HG03460 (cell line): ENCODE measurements around the gene POLA2.

Source experiments
- ATAC-seq: cut with Tn5 transposase; IDR thresholded peaks from one replicate; pipeline ENCODE4 v1.9.1; 2021; ENCODE audit not compliant: unreplicated experiment

POLA2 gene

GRCh38 chr11:65305501-65306268 lies 43.9 kb downstream of the POLA2 start:
- ATAC-seq, result no peak

GRCh38 chr11:65307298-65308229 lies 45.8 kb downstream of the POLA2 start:
- no peak for ATAC-seq

DNA sequence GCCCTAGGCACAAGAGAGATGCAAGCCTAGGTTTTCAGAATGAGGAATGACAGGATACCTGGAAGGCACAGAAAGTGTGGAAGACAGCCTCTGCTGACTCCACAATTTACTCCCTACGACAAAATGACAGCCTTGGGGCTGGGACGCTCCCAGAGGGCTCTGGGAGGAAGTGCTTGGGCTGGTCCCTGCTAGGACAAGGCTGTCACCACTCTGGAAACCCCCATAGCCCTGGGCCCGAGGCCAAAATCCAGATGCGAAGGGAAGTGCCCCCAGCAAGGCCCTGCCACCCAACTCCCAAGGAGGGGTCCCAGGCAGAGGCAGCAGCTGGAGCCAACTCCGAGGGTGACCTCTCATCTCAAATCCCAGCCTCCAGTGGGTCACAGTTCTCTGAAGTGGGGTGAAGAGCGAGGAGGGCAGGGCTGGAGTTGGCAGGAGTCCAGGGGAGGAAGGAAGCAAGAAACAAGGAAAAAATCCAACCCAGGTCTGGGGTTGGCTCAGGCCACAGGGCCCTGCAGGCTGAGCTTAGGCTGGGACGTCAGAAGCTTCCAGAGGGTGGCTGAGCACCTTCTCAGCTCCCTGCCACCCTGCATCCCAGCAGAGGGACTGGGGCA lies 46.6 kb downstream of the POLA2 start:
- ATAC-seq, result no peak

DNA sequence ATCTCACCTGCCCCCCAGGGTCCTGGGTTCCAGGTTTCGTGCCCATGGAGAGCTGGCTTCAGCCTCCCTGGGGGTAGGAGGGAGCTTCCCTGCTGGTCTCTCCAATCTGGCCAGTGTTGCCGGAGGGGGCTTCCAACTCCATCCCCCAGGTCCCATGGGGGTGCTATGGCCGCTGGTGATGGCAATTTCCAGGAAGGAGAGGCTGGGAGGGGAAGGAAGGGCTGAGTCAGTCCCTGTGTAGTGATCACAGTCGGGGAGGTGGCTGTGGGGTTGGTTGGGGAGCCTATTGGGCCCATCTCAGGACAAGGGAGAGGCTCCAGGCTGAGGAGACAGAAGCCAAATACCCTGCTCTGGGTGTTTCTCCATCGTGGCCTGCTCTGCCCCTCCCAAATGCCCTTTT lies 47.2 kb downstream of the POLA2 start:
- no peak for ATAC-seq

GRCh38 chr11:65310215-65310614 lies 48.5 kb downstream of the POLA2 start:
- no peak for ATAC-seq

DNA sequence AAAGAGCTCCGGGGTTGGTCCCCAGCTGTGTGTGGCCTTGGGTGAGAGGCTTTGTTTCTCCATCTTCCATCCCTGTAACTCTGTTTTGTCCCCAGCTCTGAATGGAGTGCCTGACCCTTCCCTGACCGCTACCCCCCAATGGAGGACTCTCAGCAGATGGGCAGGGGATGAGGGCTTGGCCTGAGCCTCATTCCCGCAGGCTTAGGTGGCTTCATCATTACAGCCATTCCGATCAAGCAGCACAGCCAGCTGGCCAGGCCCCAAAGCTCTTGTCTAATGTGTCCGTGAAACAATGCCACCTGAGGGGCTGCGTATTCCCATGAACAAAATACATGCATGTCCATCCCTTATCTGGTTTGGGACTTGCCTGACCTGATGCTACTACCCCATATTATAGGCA lies 49.0 kb downstream of the POLA2 start:
- no peak for ATAC-seq

DNA sequence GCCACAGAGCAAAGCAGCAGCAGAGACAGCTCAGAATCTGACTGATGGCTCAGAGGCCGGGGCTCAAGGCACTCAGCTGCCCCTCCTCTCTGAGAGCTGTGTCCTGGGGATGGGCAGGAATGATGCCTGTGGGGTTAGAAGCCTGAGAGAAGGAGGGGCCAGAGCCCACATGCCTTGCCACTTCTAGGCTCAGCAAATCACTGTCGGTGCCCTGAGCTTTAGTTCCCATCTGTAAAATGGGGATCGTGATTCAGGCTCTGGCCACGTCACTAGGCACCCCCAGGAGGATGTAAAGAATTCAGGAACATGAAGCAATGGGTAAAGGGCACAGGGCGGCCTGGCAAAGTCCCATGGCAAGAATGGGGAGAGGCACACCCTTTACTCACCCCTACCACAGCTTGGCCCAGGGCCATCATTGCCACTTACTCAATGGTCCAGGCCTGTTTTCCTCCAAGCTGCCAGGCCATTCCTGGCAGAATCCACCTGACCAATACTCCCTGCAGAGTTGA lies 49.5 kb downstream of the POLA2 start:
- no peak for ATAC-seq

DNA sequence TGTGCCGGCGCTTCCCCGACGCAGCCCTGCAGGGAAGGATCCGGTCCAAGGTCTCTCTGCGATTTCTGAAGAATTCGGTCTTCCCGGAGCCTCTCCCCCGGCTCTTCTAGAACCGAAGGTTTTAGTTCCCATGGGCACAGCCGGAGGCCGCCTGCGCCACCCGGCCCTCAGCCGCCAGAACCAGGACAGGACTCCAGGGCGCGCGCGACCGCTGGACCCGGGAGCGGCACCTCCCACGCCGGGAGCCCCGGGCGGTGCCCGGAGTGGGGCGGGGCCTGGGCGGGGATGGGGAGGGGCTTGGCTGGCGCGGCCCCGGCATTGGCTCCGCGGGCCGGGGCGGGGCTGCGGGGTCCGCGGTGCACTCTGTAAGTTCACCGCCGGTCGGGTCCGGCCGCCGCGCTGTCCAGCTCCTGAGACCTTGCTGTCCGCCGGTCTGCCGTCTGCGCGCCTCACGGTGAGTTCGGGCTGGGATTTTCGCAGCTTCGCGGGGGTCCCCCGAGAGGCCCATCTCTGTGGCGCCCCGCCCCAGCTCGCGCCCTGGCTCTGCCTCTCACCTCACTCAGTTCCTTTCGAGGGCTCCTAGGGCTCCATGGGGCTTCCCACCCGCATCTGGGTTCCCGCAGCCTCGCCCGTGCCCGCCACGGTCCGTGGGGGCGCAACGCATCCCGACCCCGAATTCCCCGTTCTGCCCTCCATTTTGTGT lies 52.9 kb downstream of the POLA2 start, which contains the start of gene CDC42EP2:
Gene CDC42EP2, plus strand, starts transcription at position 366 of the 703 bp plus-strand sequence. CDS start 6,033 bp downstream, outside the sequence.
- ATAC-seq, result peak; percentile 77

DNA sequence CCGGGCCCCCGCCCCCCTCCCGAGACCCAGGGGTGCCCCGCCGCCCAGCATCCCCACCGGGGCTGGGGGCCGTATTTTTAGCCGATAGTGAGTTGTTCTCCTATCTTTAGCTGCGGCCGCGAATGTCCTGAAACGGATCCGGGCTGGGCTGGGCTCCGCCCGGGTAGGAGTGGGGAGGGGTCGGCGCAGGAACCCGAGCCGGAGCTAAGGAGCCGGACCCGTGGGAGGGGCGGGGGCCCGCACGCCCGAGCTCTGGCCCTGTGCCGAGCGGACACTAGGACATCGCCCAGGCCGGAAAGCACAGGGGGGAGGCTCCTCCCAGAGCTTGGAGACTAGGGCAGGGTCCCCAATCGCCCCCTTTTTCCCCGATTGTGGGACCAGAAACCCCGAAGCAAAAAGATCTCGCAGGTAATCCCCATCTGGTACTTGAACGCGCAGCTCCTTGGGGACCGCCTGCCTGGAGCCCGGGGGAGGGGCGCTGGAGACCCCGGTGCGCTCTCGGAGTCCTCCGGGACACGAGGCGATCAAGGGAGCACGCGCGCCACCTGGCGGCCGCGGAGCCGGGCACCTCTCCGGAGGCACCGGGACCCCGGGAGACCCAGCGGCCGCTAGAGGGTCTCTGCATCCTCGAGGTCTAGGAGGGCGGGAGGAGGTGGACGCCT lies 53.6 kb downstream of the POLA2 start:
- peak; percentile 44 for ATAC-seq

DNA sequence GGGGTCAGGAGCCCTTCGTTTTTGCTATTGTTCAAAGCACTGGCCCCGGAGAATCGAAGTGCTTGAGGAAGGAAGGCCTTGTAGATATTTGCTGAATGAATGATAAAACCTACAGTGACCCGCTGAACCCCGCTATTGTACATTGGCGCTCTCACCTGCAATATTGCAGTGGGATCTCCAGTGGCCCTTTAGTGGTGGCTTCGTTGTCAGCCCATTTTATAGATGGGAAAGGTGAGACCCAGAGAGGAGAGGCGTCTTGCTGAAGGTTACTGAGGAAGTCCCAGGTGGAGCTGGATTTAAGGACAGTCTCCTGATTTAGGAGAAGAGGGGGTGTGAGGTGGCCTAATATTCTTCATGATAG lies 54.1 kb downstream of the POLA2 start:
- ATAC-seq, result no peak

DNA sequence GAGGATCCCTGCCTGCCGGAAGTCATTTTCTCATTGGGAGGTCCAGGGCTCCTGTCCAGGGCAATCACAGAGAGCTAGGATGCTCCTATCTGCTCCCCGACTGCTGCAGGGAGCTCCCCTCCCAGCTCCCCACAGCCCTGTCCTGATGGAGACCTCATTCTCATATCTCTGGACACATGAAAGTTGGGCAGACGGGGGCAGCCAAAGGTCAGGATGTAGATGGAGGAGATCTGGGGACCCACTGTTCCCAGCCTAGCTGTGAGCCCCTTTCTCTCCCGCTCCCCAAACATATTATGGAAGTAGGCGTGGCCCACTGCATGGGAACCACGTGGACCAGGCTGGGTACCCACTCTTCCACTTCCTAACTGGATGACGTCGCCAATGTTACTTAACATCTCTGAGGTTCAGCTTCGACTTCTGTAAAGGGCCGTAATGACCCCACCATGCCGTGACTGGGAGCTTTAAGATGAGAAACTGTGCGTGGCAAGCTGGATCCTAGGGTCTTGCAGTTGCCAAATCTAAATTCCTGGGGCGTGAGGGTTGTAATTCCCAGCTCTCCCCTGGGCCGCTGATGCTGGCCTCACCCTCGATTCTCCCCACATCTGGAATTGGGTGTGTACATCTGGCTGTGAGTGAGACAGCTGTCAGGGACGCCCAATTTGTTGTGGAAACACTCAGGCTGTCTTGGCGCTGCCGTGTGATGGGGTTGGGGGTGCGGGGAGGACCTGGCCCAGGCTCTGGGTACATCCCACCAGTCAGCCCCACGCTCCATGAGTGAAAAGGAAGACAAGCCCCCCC lies 54.7 kb downstream of the POLA2 start:
- no peak for ATAC-seq

DNA sequence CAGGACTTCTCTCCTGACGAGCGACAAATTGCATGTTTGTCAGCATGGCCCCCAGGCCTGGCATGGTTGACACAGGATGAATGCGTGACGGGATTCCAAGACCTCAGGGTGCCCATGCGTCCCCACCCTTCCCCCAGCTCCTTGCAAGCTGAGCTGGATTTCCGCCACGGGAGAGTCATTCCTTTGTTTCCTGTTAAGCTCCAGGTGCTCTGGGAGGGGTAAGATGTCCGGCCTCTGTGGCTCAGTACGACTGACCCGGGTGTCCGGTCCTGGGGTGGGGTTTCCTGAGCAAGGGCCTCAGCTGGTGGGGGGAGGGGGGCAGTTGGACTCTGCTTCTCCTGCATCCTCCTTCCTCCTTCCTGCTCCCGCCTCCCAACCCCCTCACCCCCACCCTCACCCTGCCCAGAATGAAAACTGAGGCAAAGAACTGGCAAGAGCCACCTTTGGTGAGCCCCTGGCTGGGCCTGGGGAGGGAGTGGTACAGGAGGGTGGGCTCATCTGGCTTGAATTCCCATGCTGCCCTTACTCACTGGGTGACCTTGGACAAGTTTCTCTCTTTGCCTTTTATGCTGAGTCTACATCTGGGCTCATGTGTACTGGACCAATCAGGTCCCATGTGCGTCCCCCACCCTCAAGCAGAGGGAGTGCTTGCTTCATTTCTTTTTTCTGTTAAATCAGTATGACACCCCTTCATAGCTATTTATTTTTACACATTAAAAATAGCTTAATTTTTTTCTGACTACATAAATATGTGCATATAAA lies 55.4 kb downstream of the POLA2 start:
- no peak for ATAC-seq

- ATAC-seq, result no peak
Observed at GRCh38 chr11:65320386-65321075, 58.8 kb downstream of the POLA2 start.

DNA sequence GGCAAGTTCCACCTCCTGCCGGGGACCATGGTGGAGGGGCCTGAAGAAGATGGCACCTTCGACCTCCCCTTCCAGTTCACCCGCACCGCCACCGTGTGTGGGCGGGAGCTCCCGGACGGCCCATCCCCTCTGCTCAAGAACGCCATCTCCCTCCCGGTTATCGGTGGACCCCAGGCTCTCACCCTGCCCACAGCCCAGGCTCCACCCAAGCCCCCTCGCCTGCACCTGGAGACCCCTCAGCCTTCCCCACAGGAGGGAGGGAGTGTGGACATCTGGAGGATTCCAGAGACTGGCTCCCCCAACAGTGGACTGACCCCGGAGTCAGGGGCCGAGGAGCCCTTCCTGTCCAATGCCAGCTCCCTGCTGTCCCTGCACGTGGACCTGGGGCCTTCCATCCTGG lies 59.3 kb downstream of the POLA2 start:
- no peak for ATAC-seq

GRCh38 chr11:65321828-65322485 lies 60.2 kb downstream of the POLA2 start:
- no peak for ATAC-seq

DNA sequence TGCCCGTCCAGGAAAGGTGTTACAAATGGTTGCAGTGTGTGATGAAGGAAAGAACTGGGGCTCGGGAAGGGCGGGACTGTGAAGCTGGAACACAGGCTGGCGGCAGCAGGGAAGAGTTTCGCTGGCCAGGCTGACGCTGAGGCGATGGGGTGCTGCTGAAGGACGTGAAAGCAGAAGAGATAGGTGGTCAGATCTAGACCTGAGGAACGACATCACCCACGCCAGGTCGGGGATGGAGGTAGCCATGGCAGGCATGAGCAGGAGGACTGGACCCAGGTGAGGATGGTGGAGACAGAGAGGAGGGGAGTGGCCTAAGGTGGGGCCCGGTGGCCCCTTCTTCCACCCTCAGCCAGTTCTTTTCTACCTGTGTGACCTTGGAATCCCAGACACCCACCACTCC lies 62.1 kb downstream of the POLA2 start:
- no peak for ATAC-seq

- no peak for ATAC-seq
Observed at GRCh38 chr11:65325435-65325834, 63.7 kb downstream of the POLA2 start.

DNA sequence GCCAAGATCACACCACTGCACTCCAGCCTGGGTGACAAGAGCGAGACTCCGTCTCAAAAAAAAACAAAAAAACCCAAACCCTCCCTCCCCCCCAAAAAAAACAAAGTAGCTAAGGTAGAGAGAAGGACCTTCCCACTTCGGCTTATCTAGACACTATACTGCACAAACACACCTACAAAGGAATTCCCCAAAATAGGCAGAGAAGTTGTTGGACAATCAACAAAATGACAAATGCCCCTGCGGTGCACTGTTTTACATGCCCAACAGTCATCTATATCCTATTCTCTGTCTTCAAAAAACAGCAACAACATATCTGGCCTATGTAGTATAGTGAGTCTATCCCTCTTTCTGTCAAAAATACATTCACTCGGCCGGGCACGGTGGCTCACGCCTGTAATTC lies 65.3 kb downstream of the POLA2 start:
- ATAC-seq, result no peak
